Tracheal epithelial cell (primary cell): ENCODE data around the gene GUCY2C. TPM values are rescaled to one million over a fixed set of nuclear protein-coding genes. Genes with fewer than 3 reads are reported as not detected.

Source experiments
- total RNA-seq: library from RNA; depleted of rRNA; stranded (reverse); fragments of >200 nt; gene quantifications from 2 replicates; pipeline ENCODE4 v1.2.1, GENCODE V29; 2014

Gene GUCY2C
- not detected in 2 replicates for total RNA-seq

DNA sequence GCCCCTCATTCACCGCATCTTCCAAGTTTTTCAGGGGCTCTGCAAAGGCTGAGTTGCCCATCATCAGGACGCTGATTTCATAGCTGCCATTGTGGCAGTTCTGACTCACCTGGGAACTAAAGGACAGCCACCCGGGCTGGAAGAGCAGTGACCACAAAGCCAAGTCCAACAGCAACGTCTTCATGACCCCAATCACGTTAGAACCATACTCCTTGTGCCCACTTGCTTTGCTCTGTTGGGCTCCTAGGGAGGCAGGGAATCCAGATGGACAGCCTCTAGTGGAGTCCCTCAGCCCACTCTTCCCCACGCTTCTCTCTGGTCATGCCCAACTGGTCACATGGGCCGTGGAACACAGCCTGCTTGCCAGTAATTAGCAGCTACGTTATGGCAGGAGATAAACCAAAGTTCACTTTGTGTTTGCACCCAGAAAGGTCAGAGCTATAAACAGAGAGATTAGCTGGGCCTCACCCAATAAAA lies at the start of gene GUCY2C:
TSS of gene GUCY2C (minus strand) at position 335 of the 477 bp plus-strand sequence. CDS start at position 184, 151 bp downstream.

DNA sequence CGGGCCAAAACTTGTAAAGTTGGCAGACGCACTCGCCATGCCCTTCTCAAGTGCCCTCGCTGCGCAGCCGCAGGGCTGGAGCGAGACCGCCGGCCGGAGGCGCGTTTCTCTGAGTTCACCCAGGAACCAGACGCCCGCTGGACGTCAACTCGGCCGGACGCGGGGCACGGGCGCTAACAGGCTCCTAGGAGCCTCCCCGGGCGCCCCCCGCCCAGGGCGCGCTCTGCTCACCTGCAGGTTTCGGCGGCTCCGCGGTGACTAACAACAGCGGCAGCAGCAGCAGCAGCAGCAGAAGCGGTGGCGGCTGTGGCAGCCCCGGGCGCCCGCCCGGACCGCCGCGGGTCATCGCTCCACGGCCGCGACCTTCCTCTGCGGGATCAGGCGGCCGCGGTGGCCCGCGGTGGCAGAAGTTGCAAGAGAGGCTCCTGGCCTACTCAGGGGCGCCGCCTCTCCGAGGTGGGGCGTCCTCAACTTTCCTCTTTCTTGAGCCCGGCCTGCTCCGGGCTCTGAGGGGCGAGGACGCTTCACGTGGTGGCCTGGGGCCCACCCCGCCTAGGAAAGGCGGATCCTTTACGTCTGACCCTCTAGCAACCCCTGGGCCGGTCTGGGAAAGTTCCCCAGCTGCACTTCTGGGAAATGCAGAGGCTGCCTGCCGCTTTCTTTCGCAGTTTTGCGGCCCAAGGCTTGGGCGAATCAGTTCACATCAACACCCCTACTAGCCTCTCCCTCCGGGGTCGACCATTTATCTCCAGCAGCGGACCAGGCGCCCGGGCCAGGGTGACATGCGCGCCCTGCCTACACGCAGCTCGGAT lies 128.8 kb downstream of the GUCY2C start, which contains the start of gene PLBD1:
TSS of gene PLBD1 (minus strand) at position 533 of the 812 bp plus-strand sequence. CDS start at position 346, 187 bp downstream.

Other genes starting within 250 kb of the GUCY2C start
- 2.8 and 3.1 TPM in 2 replicates for gene PLBD1, start 128.7 kb downstream of the GUCY2C start, total RNA-seq
- gene WBP11, start 106.9 kb upstream of the GUCY2C start, total RNA-seq: 3.9 and 10.2 TPM in 2 replicates
- 2.6 and 2.7 TPM in 2 replicates for gene C12orf60, start 107.1 kb upstream of the GUCY2C start, total RNA-seq
- gene SMCO3, start 117.6 kb upstream of the GUCY2C start, total RNA-seq: not detected in 2 replicates
- gene ART4, start 146.9 kb upstream of the GUCY2C start, total RNA-seq: 0.24 TPM in 1 of 2 replicates, not detected in the other
- gene MGP, start 189.3 kb upstream of the GUCY2C start, total RNA-seq: under 0.01 TPM in 1 of 2 replicates, not detected in the other
- gene ERP27, start 241.9 kb upstream of the GUCY2C start, total RNA-seq: 0.96 TPM in 1 of 2 replicates, not detected in the other